WTC11 (cell line): ENCODE data around the gene ZNF214. TPM values are rescaled to one million over a fixed set of nuclear protein-coding genes. Genes with fewer than 3 reads are reported as not detected.
A peak's percentile ranks its signal among the peaks of the same experiment; 100 is the strongest.

Experiments used
- ATAC-seq: fragments of 200-7000 bp; cut with Tn5 transposase; 2 replicates; pipeline ENCODE4 v1.10.0; 2021; ENCODE audit warnings: mild to moderate bottlenecking, moderate library complexity
- CTCF ChIA-PET: fragments of 300-600 bp; sonication (Branson Sonifier 250); formaldehyde crosslinking; loops from one replicate; lab custom pipeline; 2021; ENCODE audit warnings: antibody characterized with exemption; lab: Charles Lee
- POLR2A ChIA-PET: fragments of 350-600 bp; sonication (Branson Sonifier 250); formaldehyde crosslinking; loops from one replicate; lab custom pipeline; 2021; ENCODE audit warnings: antibody characterized with exemption; lab: Charles Lee
- DNase-seq: peaks from one replicate; pipeline ENCODE4 v3.0.0; 2021; ENCODE audit warnings: low spot score
- H3K27ac Mint-ChIP-seq: 2 replicates; pipeline ENCODE4 v1.8.0; 2021; ENCODE audit warnings: mixed read lengths
- H3K27me3 Mint-ChIP-seq: 2 replicates; pipeline ENCODE4 v1.8.0; 2021; ENCODE audit warnings: low read depth, mild to moderate bottlenecking, moderate library complexity, mixed read lengths
- H3K36me3 Mint-ChIP-seq: 2 replicates; pipeline ENCODE4 v1.8.0; 2021; ENCODE audit warnings: mixed read lengths
- H3K4me1 Mint-ChIP-seq: 2 replicates; pipeline ENCODE4 v1.8.0; 2022; ENCODE audit warnings: mixed read lengths
- H3K4me3 Mint-ChIP-seq: 2 replicates; pipeline ENCODE4 v1.8.0; 2021; ENCODE audit warnings: mild to moderate bottlenecking, moderate library complexity, mixed read lengths
- H3K9me3 Mint-ChIP-seq: 2 replicates; pipeline ENCODE4 v1.8.0; 2021; ENCODE audit warnings: mixed read lengths
- RELA ChIP-seq: sonication (generic); formaldehyde crosslinking; IDR thresholded peaks from 2 replicates; pipeline ENCODE4 v1.8.1; 2022; ENCODE audit warnings: missing genetic modification reagents, mild to moderate bottlenecking, borderline replicate concordance
- SP1 ChIP-seq: sonication (generic); formaldehyde crosslinking; conservative IDR thresholded peaks from 2 replicates; pipeline ENCODE4 v1.8.1; 2022; ENCODE audit warnings: missing genetic modification reagents
- ZNF396 ChIP-seq: fragments of 250-450 bp; sonication (Bioruptor Pico); IDR thresholded peaks from 2 replicates; pipeline ENCODE4 v1.8.0; 2021; ENCODE audit warnings: mild to moderate bottlenecking, moderate library complexity, borderline replicate concordance
- total RNA-seq: library from RNA; stranded (reverse); gene quantifications from 3 replicates; pipeline ENCODE4 v1.2.3, GENCODE V29; 2021
- TF ChIP-seq, protein P1 (sequence below): sonication (generic); formaldehyde crosslinking; IDR thresholded peaks from 2 replicates; pipeline ENCODE4 v1.8.1; 2023; ENCODE audit warnings: mild to moderate bottlenecking, missing genetic modification reagents, moderate library complexity
- TF ChIP-seq, protein P2 (sequence below): sonication (generic); formaldehyde crosslinking; IDR thresholded peaks from 2 replicates; pipeline ENCODE4 v1.8.0; 2023; ENCODE audit warnings: mild to moderate bottlenecking, missing genetic modification reagents
- TF ChIP-seq, protein P3 (sequence below): sonication (generic); formaldehyde crosslinking; IDR thresholded peaks from 2 replicates; pipeline ENCODE4 v1.8.1; 2023; ENCODE audit warnings: mild to moderate bottlenecking, missing genetic modification reagents
- TF ChIP-seq, protein P4 (sequence below): sonication (generic); formaldehyde crosslinking; IDR thresholded peaks from 2 replicates; pipeline ENCODE4 v1.8.1; 2023; ENCODE audit warnings: mild to moderate bottlenecking, missing genetic modification reagents, borderline replicate concordance
- TF ChIP-seq, protein P5 (sequence below): sonication (generic); formaldehyde crosslinking; IDR thresholded peaks from 2 replicates; pipeline ENCODE4 v1.8.0; 2022; ENCODE audit warnings: mild to moderate bottlenecking, missing genetic modification reagents
- TF ChIP-seq, protein P6 (sequence below): sonication (generic); formaldehyde crosslinking; IDR thresholded peaks from 2 replicates; pipeline ENCODE4 v1.8.0; 2022; ENCODE audit warnings: mild to moderate bottlenecking, missing genetic modification reagents
- TF ChIP-seq, protein P7 (sequence below): sonication (generic); formaldehyde crosslinking; conservative IDR thresholded peaks from 2 replicates; pipeline ENCODE4 v1.8.1; 2023; ENCODE audit warnings: mild to moderate bottlenecking, low read depth, missing genetic modification reagents, moderate library complexity
- TF ChIP-seq, protein P8 (sequence below): fragments of 250-450 bp; sonication (Bioruptor Pico); conservative IDR thresholded peaks from 2 replicates; pipeline ENCODE4 v1.9.0; 2021; ENCODE audit warnings: mild to moderate bottlenecking
- TF ChIP-seq, protein P9 (sequence below): sonication (generic); formaldehyde crosslinking; IDR thresholded peaks from 2 replicates; pipeline ENCODE4 v1.8.0; 2022; ENCODE audit warnings: missing genetic modification reagents

Gene ZNF214
- total RNA-seq, 1 experiment from 2014 or later: 4.1 TPM

DNA sequence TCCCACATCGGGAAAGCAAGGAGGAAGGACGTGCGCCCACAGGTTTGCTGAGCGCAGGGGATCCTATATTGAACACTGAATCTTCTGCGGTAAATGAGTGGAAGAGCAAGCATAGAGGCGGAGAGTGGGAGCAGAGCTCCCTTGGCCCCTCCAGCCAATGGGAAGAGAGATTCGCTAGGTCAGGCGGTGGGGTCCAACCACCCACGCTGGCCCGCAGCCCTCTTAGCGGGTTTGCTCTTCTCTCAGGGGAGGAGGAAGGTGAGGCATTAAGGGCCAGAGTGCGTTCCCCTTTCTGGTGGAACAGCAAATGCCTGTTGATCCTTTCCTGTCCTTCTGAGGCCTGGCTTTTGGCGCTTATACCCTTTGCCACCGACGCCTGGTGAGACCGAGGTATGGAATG is 10.7 kb upstream of the ZNF214 start:
- CTCF ChIA-PET: no interaction called here
- POLR2A ChIA-PET: no interaction called here
- DNase-seq: no peak
- no peaks in the 10 kb centered on the region for H3K4me1 Mint-ChIP-seq
- H3K4me3 Mint-ChIP-seq: no peak overlapping the region
- peak; percentile 71 for ATAC-seq
- H3K9me3 Mint-ChIP-seq: no peaks in the 10 kb centered on the region
- H3K36me3 Mint-ChIP-seq: no peaks in the 10 kb centered on the region
- H3K27ac Mint-ChIP-seq: no peak overlapping the region
- TF ChIP-seq, protein P1, sequence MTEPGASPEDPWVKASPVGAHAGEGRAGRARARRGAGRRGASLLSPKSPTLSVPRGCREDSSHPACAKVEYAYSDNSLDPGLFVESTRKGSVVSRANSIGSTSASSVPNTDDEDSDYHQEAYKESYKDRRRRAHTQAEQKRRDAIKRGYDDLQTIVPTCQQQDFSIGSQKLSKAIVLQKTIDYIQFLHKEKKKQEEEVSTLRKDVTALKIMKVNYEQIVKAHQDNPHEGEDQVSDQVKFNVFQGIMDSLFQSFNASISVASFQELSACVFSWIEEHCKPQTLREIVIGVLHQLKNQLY (CRISPR knock-in tag): no peak
- TF ChIP-seq, protein P2, sequence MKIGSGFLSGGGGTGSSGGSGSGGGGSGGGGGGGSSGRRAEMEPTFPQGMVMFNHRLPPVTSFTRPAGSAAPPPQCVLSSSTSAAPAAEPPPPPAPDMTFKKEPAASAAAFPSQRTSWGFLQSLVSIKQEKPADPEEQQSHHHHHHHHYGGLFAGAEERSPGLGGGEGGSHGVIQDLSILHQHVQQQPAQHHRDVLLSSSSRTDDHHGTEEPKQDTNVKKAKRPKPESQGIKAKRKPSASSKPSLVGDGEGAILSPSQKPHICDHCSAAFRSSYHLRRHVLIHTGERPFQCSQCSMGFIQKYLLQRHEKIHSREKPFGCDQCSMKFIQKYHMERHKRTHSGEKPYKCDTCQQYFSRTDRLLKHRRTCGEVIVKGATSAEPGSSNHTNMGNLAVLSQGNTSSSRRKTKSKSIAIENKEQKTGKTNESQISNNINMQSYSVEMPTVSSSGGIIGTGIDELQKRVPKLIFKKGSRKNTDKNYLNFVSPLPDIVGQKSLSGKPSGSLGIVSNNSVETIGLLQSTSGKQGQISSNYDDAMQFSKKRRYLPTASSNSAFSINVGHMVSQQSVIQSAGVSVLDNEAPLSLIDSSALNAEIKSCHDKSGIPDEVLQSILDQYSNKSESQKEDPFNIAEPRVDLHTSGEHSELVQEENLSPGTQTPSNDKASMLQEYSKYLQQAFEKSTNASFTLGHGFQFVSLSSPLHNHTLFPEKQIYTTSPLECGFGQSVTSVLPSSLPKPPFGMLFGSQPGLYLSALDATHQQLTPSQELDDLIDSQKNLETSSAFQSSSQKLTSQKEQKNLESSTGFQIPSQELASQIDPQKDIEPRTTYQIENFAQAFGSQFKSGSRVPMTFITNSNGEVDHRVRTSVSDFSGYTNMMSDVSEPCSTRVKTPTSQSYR (CRISPR knock-in tag): no peak
- TF ChIP-seq, protein P3, sequence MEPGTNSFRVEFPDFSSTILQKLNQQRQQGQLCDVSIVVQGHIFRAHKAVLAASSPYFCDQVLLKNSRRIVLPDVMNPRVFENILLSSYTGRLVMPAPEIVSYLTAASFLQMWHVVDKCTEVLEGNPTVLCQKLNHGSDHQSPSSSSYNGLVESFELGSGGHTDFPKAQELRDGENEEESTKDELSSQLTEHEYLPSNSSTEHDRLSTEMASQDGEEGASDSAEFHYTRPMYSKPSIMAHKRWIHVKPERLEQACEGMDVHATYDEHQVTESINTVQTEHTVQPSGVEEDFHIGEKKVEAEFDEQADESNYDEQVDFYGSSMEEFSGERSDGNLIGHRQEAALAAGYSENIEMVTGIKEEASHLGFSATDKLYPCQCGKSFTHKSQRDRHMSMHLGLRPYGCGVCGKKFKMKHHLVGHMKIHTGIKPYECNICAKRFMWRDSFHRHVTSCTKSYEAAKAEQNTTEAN (CRISPR knock-in tag): no peak
- TF ChIP-seq ZNF396 (CRISPR knock-in tag): no peak
- TF ChIP-seq, protein P4, sequence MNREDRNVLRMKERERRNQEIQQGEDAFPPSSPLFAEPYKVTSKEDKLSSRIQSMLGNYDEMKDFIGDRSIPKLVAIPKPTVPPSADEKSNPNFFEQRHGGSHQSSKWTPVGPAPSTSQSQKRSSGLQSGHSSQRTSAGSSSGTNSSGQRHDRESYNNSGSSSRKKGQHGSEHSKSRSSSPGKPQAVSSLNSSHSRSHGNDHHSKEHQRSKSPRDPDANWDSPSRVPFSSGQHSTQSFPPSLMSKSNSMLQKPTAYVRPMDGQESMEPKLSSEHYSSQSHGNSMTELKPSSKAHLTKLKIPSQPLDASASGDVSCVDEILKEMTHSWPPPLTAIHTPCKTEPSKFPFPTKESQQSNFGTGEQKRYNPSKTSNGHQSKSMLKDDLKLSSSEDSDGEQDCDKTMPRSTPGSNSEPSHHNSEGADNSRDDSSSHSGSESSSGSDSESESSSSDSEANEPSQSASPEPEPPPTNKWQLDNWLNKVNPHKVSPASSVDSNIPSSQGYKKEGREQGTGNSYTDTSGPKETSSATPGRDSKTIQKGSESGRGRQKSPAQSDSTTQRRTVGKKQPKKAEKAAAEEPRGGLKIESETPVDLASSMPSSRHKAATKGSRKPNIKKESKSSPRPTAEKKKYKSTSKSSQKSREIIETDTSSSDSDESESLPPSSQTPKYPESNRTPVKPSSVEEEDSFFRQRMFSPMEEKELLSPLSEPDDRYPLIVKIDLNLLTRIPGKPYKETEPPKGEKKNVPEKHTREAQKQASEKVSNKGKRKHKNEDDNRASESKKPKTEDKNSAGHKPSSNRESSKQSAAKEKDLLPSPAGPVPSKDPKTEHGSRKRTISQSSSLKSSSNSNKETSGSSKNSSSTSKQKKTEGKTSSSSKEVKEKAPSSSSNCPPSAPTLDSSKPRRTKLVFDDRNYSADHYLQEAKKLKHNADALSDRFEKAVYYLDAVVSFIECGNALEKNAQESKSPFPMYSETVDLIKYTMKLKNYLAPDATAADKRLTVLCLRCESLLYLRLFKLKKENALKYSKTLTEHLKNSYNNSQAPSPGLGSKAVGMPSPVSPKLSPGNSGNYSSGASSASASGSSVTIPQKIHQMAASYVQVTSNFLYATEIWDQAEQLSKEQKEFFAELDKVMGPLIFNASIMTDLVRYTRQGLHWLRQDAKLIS (CRISPR knock-in tag): no peak
- TF ChIP-seq, protein P5, sequence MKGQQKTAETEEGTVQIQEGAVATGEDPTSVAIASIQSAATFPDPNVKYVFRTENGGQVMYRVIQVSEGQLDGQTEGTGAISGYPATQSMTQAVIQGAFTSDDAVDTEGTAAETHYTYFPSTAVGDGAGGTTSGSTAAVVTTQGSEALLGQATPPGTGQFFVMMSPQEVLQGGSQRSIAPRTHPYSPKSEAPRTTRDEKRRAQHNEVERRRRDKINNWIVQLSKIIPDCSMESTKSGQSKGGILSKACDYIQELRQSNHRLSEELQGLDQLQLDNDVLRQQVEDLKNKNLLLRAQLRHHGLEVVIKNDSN (CRISPR knock-in tag): no peak
- no peak for TF ChIP-seq SP1 (CRISPR knock-in tag)
- TF ChIP-seq, protein P6, sequence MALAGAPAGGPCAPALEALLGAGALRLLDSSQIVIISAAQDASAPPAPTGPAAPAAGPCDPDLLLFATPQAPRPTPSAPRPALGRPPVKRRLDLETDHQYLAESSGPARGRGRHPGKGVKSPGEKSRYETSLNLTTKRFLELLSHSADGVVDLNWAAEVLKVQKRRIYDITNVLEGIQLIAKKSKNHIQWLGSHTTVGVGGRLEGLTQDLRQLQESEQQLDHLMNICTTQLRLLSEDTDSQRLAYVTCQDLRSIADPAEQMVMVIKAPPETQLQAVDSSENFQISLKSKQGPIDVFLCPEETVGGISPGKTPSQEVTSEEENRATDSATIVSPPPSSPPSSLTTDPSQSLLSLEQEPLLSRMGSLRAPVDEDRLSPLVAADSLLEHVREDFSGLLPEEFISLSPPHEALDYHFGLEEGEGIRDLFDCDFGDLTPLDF (CRISPR knock-in tag): no peak
- TF ChIP-seq, protein P7, sequence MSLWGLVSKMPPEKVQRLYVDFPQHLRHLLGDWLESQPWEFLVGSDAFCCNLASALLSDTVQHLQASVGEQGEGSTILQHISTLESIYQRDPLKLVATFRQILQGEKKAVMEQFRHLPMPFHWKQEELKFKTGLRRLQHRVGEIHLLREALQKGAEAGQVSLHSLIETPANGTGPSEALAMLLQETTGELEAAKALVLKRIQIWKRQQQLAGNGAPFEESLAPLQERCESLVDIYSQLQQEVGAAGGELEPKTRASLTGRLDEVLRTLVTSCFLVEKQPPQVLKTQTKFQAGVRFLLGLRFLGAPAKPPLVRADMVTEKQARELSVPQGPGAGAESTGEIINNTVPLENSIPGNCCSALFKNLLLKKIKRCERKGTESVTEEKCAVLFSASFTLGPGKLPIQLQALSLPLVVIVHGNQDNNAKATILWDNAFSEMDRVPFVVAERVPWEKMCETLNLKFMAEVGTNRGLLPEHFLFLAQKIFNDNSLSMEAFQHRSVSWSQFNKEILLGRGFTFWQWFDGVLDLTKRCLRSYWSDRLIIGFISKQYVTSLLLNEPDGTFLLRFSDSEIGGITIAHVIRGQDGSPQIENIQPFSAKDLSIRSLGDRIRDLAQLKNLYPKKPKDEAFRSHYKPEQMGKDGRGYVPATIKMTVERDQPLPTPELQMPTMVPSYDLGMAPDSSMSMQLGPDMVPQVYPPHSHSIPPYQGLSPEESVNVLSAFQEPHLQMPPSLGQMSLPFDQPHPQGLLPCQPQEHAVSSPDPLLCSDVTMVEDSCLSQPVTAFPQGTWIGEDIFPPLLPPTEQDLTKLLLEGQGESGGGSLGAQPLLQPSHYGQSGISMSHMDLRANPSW: no peak
- TF ChIP-seq, protein P8, sequence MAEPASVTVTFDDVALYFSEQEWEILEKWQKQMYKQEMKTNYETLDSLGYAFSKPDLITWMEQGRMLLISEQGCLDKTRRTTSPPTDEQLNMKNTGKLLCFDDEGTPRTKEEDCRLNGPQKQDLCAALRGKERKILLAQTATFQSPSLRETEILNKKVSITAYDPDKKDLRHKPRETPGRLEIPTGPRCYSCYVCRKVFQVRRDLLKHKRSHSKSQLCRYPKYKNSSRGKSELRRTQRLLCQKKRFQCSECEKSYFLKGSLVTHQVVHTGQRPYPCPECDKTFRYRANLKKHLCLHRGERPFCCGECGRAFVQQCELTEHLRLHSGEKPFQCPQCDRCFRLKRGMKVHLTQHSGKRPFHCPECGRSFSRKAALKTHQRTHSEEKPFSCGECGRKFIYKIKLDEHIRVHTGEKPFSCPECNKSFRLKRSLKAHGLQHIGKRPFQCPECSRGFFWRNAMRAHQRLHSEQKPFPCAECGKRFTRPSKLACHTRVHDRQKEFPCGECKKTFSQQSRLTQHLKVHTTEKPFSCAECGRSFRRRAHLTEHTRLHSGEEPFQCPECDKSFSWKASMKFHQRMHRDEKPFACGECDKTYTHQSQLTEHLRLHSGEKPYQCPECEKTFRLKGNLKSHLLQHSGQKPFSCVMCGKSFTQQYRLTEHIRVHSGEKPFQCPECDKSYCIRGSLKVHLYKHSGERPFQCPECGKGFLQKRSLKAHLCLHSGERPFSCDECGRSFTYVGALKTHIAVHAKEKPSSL (CRISPR knock-in tag): no peak
- TF ChIP-seq, protein P9, sequence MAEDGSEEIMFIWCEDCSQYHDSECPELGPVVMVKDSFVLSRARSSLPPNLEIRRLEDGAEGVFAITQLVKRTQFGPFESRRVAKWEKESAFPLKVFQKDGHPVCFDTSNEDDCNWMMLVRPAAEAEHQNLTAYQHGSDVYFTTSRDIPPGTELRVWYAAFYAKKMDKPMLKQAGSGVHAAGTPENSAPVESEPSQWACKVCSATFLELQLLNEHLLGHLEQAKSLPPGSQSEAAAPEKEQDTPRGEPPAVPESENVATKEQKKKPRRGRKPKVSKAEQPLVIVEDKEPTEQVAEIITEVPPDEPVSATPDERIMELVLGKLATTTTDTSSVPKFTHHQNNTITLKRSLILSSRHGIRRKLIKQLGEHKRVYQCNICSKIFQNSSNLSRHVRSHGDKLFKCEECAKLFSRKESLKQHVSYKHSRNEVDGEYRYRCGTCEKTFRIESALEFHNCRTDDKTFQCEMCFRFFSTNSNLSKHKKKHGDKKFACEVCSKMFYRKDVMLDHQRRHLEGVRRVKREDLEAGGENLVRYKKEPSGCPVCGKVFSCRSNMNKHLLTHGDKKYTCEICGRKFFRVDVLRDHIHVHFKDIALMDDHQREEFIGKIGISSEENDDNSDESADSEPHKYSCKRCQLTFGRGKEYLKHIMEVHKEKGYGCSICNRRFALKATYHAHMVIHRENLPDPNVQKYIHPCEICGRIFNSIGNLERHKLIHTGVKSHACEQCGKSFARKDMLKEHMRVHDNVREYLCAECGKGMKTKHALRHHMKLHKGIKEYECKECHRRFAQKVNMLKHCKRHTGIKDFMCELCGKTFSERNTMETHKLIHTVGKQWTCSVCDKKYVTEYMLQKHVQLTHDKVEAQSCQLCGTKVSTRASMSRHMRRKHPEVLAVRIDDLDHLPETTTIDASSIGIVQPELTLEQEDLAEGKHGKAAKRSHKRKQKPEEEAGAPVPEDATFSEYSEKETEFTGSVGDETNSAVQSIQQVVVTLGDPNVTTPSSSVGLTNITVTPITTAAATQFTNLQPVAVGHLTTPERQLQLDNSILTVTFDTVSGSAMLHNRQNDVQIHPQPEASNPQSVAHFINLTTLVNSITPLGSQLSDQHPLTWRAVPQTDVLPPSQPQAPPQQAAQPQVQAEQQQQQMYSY (CRISPR knock-in tag): no peak
- TF ChIP-seq RELA (CRISPR knock-in tag): no peak
- H3K27me3 Mint-ChIP-seq: peaks cover 26% of the 10 kb centered on the region
